ENCODE results near the gene UGGT1.

UGGT1 gene

GRCh38 chr2:128092656-128093055, 1.7 kb downstream of the UGGT1 start:
- H3K4me2 ChIP-seq (ENCODE audit: insufficient read depth, low read length): peak overlapping the region; percentile 61
- no peak for TF ChIP-seq EZH2 (IDR thresholded peaks at IDR 0.05; ENCODE audit: borderline replicate concordance, low read depth, low read length, severe bottlenecking)
- no peak for TF ChIP-seq CTCF (IDR thresholded peaks at IDR 0.05; ENCODE audit: borderline replicate concordance, extremely low read depth, low read length, poor library complexity, severe bottlenecking)
- no peaks in the 10 kb centered on the region for H3K27me3 ChIP-seq (ENCODE audit: insufficient read depth, low read length, poor library complexity)
- H3K27ac ChIP-seq (ENCODE audit: low read length): 0 out of 2 replicates have a peak overlapping the region, but pooled peaks have one; percentile 8
- no peak for DNase-seq
- H3K36me3 ChIP-seq (ENCODE audit: insufficient read depth, low read length): peaks cover 17% of the 10 kb centered on the region
- H3K4me3 ChIP-seq (ENCODE audit: low read depth in 1 of 2, low read length in 2 of 2): peak overlapping the region in 1 of 2 experiments; percentile 83; a peak in 3 of 4 replicates
- H4K20me1 ChIP-seq (ENCODE audit: insufficient read depth, low read length): peaks cover 16% of the 10 kb centered on the region; the same call in 1 of the 2 replicates
- peak overlapping the region; percentile 72 for H3K9ac ChIP-seq (ENCODE audit: low read depth, low read length)
- no peak for ATAC-seq (ENCODE audit: insufficient read depth, low read depth)
- H2AFZ ChIP-seq (ENCODE audit: low read depth, low read length): no peak overlapping the region
- no peaks in the 10 kb centered on the region for H3K9me3 ChIP-seq (ENCODE audit: insufficient read depth, low read length, severe bottlenecking)
- H3K79me2 ChIP-seq (ENCODE audit: insufficient read depth, low read length): peaks cover 72% of the 10 kb centered on the region
- H3K4me1 ChIP-seq (ENCODE audit: insufficient read depth, low read length): peaks cover 33% of the 10 kb centered on the region

GRCh38 chr2:128093762-128094161, 2.8 kb downstream of the UGGT1 start:
- DNase-seq (no peak), ATAC-seq (ENCODE audit: insufficient read depth, low read depth) (no peak)
- H3K4me1 ChIP-seq (ENCODE audit: insufficient read depth, low read length): peaks cover 33% of the 10 kb centered on the region
- H3K4me3 ChIP-seq (ENCODE audit: low read depth in 1 of 2, low read length in 2 of 2): no peak overlapping the region
- no peak overlapping the region for H3K27ac ChIP-seq (ENCODE audit: low read length)
- peaks cover 28% of the 10 kb centered on the region for H3K36me3 ChIP-seq (ENCODE audit: insufficient read depth, low read length)
- no peaks in the 10 kb centered on the region for H3K27me3 ChIP-seq (ENCODE audit: insufficient read depth, low read length, poor library complexity)
- no peak overlapping the region for H2AFZ ChIP-seq (ENCODE audit: low read depth, low read length)
- H3K4me2 ChIP-seq (ENCODE audit: insufficient read depth, low read length): peak overlapping the region; percentile 61; the same call in 1 of the 2 replicates
- TF ChIP-seq CTCF (IDR thresholded peaks at IDR 0.05; ENCODE audit: borderline replicate concordance, extremely low read depth, low read length, poor library complexity, severe bottlenecking) (no peak), EZH2 (IDR thresholded peaks at IDR 0.05; ENCODE audit: borderline replicate concordance, low read depth, low read length, severe bottlenecking) (no peak)
- peaks cover 16% of the 10 kb centered on the region; the same call in 1 of the 2 replicates for H4K20me1 ChIP-seq (ENCODE audit: insufficient read depth, low read length)
- no peaks in the 10 kb centered on the region for H3K9me3 ChIP-seq (ENCODE audit: insufficient read depth, low read length, severe bottlenecking)
- H3K79me2 ChIP-seq (ENCODE audit: insufficient read depth, low read length): peaks cover 83% of the 10 kb centered on the region
- H3K9ac ChIP-seq (ENCODE audit: low read depth, low read length): no peak overlapping the region

- TF ChIP-seq EZH2 (IDR thresholded peaks at IDR 0.05; ENCODE audit: borderline replicate concordance, low read depth, low read length, severe bottlenecking) (no peak), CTCF (IDR thresholded peaks at IDR 0.05; ENCODE audit: borderline replicate concordance, extremely low read depth, low read length, poor library complexity, severe bottlenecking) (no peak)
- ATAC-seq (ENCODE audit: insufficient read depth, low read depth) (no peak), DNase-seq (no peak)
- H3K9ac ChIP-seq (ENCODE audit: low read depth, low read length): no peak overlapping the region
- 0 out of 2 replicates have a peak overlapping the region, but pooled peaks have one; percentile 3 for H3K4me2 ChIP-seq (ENCODE audit: insufficient read depth, low read length)
- H3K27me3 ChIP-seq (ENCODE audit: insufficient read depth, low read length, poor library complexity): no peaks in the 10 kb centered on the region
- no peak overlapping the region for H3K4me3 ChIP-seq (ENCODE audit: low read depth in 1 of 2, low read length in 2 of 2)
- peaks cover 21% of the 10 kb centered on the region for H3K4me1 ChIP-seq (ENCODE audit: insufficient read depth, low read length)
- H4K20me1 ChIP-seq (ENCODE audit: insufficient read depth, low read length): peaks cover 16% of the 10 kb centered on the region; the same call in 1 of the 2 replicates
- peaks cover 96% of the 10 kb centered on the region for H3K79me2 ChIP-seq (ENCODE audit: insufficient read depth, low read length)
- peaks cover 41% of the 10 kb centered on the region for H3K36me3 ChIP-seq (ENCODE audit: insufficient read depth, low read length)
- no peaks in the 10 kb centered on the region for H3K9me3 ChIP-seq (ENCODE audit: insufficient read depth, low read length, severe bottlenecking)
- H3K27ac ChIP-seq (ENCODE audit: low read length): no peak overlapping the region
- no peak overlapping the region for H2AFZ ChIP-seq (ENCODE audit: low read depth, low read length)
These were observed 4.2 kb downstream of the UGGT1 start for GRCh38 chr2:128095201-128095600.
